Inferior parietal cortex (tissue), 1 donor: ENCODE data around the gene CD44.

Experiments
- DNase-seq: peaks from one replicate; pipeline ENCODE4 v3.0.0-alpha.2; 2016; ENCODE audit errors: extremely low spot score

Gene CD44

GRCh38 chr11:35139722-35140282, 831 bp downstream of the CD44 start:
- DNase-seq = no peak

DNA sequence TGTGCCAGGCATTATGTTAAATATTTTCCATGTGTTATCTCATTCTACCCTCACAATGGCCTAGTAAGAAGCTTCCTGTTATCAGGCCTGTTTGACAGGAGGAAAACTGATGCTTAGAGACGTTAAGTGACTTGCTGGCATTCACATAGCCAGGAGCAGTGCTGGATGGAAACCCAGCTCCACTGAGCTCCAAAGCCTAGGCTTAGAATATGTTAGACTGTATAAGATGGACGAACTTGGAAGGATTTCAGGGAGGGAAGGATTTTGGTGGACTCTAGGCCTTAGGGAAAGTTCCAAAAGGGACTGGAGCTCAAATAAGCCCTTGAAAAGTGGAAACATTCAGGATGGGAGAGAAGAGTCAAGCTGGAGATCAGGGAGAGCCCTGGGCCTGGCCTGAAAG, 2.1 kb downstream of the CD44 start:
- no peak for DNase-seq

- no peak for DNase-seq
These were observed 2.6 kb downstream of the CD44 start for GRCh38 chr11:35141571-35141971.

DNA sequence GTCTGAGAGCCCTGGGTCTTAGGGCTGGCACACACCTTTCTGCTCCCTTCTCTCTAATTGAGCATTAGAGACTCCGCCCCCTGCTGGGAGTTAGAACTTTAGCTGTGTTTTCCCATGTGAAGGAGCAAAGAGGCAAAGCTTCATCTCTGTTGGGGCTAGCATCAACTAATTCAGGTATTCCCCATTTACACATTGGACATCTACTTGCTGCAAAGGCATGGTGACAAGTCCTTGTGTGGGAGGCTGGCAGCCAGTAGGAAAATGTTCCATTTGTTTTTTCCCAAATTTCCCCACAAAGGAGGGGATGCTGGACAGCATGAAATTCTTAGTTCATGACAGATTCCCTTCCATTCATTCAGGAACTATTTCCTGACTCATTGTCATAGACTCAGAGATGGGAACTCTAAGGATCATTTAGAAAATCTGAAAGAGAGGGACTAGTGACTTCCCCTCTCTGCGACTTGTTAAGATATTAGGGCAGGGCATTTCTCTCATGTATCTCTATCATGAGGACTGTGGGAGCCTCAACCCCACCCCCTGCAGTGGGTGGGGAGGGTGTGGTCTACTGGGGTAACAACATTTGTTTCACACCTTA, 3.6 kb downstream of the CD44 start:
- DNase-seq = no peak

- DNase-seq = no peak
These were observed 4.5 kb downstream of the CD44 start for GRCh38 chr11:35143297-35144135.

GRCh38 chr11:35144136-35144741, 5.3 kb downstream of the CD44 start:
- DNase-seq = no peak

GRCh38 chr11:35144806-35145205, 5.8 kb downstream of the CD44 start:
- DNase-seq = no peak

DNA sequence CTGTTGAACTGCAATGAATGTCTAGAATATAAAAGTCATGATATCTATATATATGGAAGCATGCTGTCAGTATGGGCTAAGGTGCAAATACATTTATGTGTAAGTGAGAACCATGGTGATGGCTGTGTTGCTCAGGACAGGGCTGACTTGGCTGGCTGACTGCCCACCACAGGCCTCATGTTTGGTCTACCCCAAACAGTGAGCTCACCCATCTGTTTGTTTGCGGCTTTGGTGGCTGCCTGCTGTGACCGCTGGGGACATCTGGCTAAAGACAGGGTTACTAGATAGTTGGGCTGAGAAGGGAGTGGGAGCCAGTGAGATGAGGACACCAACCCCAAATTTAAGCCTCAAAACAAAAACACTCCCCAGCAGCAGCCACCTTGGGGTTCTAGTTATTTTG, 6.3 kb downstream of the CD44 start:
- DNase-seq = no peak

DNA sequence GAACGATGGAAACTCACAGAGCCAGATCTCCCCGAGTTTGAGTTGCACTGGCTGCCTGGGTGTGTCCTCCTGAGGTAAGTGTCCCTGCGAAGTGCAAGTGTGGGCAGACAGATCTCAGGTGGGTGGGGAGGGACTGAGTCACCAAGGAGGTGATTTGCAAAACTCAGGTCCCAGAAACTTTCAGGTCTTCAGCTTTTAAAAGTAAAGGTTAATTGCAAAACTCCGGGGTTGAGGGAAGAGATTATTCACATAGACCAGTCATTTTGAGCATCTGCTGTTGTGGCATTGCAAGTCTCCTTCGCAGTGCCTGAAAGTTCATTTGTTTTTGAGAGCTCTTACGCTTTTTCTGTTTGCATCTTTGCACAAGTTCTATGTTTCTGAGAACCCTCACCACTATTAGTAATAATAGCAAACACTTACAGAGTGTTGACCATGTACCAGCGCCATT, 7.1 kb downstream of the CD44 start:
- no peak for DNase-seq

- no peak for DNase-seq
These were observed 7.7 kb downstream of the CD44 start for GRCh38 chr11:35146711-35147110.

GRCh38 chr11:35147235-35147634, 8.3 kb downstream of the CD44 start:
- no peak for DNase-seq

GRCh38 chr11:35148163-35148837, 9.3 kb downstream of the CD44 start:
- no peak for DNase-seq

GRCh38 chr11:35150454-35150853, 11.5 kb downstream of the CD44 start:
- DNase-seq = no peak

DNA sequence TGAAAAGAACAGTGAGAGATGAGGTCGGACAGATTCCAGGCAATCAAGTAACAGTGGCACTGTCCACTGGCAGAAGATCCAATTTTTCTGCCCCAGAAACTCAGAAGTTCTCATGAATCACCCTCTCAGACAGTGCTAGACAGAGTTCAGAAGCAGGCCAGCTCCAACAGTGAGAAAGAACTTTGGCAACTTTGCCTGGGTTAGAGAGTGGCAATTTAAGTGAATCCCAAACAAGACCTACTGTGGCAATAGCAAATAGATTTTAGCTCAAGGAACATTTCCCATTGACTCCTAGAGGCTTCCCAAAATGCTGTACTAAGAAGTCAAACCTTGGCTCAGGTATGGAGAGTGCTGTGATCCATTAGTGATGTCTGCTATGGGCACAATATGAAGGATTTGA, 12.3 kb downstream of the CD44 start:
- DNase-seq = no peak

- no peak for DNase-seq
These were observed 12.8 kb downstream of the CD44 start for GRCh38 chr11:35151683-35152280.

DNA sequence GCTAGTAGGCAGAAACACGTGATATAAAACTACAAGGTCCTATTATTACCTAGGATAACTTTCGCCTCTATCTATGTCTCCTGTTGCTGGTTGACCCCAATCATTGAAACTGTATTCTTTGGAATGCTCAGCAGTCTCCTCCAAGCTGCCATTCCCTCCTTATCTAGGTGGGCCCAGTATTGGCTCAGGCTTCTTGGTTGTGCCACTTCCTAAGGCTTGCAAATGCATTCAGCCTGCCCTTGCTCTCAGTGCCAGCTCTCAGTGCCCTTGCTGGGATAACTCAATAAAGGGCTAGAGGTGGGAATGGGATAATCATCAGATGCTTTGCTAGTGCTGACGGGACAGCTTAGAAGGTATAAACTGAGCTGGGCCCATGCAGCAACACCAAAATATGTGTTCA, 13.6 kb downstream of the CD44 start:
- no peak for DNase-seq

DNA sequence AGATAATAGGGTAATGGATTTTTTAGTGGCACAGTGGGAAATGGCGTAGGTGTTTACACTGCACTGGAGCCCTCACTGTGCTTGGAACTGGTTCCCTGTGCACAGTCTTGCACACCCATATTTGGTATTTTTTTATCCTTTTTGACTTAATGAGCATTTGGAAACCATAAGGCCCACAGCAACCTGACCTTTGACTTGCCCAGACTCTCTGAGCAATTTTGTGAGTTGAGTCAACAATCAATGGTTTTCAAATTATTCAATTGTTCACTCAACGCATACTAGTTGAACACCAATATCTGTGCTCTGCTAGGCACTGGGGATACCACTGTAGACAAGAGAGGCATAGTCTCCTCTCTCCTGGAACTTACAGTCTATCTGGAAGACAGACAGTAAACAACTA, 14.3 kb downstream of the CD44 start:
- no peak for DNase-seq

- DNase-seq = no peak
These were observed 16.0 kb downstream of the CD44 start for GRCh38 chr11:35154952-35155351.

- DNase-seq = no peak
These were observed 16.7 kb downstream of the CD44 start for GRCh38 chr11:35155677-35156076.

DNA sequence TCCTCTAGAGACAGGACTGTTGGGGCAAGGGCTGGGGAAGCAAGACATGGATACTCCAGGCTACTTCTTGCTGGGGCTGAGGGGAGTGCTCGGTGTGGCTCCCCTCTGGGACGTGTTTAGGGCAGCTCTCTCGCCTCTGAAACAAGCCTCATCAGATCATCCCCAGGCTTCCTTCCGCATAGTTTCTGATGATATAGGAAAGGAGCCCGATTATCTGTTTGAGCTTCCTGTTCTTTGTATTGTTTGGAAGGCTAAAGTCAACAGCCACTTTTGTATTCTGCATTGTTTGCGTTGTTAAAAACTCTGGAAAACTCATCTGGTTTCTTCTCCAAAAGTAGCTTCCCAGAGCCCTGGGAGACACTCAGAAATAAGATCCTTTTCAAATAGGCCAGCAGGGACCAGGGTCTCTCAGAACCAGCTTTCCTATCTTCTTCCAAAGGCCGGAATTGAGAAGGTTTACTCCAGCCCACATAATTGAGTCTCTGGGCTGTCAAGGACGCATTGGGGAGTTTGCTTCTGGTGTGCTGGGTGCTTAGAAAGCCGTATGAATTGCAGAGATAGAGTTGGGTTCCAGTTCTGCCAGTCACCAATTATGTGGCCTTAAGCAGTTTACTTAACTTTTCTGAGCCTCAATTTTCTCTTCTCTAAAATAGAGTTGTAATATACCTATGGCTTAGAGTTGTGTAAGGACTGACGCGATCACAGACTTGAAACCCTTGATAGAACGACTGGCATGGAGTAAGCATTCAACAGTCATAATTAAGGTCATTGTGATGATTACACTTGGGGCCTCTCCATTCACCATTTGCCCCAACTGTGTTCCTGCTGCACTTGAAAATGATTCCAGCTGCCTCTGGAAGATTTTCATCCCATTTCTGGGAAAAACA, 19.1 kb downstream of the CD44 start:
- no peak for DNase-seq
